Measurements from ENCODE around the gene ANKAR. TPM values are rescaled to one million over a fixed set of nuclear protein-coding genes. Genes with fewer than 3 reads are reported as not detected.

Gene ANKAR
- 10 to 100 TPM in 3 of 5 experiments, 1 to 10 TPM in 2; 4.3 to 17.9 (median 10.3) TPM for total RNA-seq
- 1 to 10 TPM; 3.2 to 6.9 TPM for polyA plus RNA-seq
- total RNA-seq: 12.2 reads per million, percentile 40 among the genes with 10 or more reads in this experiment

GRCh38 chr2:189674374-189675112 is at the start of gene ANKAR:
TSS of gene ANKAR (plus strand) at chr2:189674670. CDS start at chr2:189676491, 1,821 bp downstream.
- ChIA-PET CTCF (interaction anchor here (0.7 to 4.4 kb wide), 13 partner anchors 10 to 89 kb away, joined by 3 to 47 read pairs (median 4); partner anchors contain the start of genes ASNSD1 and OSGEPL1), POLR2A (interaction anchor here (0.6 to 4.3 kb wide), 10 partner anchors 8 to 100 kb away, joined by 3 to 61 read pairs (median 5); partner anchors contain the start of genes ASNSD1, OSGEPL1 and SLC40A1)
- DNase-seq: peak; percentile 71 to 88 (median 84)

GRCh38 chr2:189625636-189626035 is 48.8 kb upstream of the ANKAR start:
- ChIA-PET CTCF (interaction anchor here (0.5 kb wide), 1 partner anchor 84 kb away, joined by 4 read pairs; no protein-coding TSS in a partner anchor), POLR2A (no interaction called here)
- Mint-ChIP-seq H3K36me3 (no peaks in the 10 kb centered on the region), H3K4me3 (peak overlapping the region in 2 of 10 donors; percentile 19 to 42), H3K27ac (peak overlapping the region in 3 of 9 donors; percentile 17 to 78 (median 38)), H3K4me1 (peaks cover 6 to 32% (median 27%) of the 10 kb centered on the region in 7 donors), H3K27me3 (no peaks in the 10 kb centered on the region), H3K9me3 (no peaks in the 10 kb centered on the region)
- H3K4me1 ChIP-seq (ENCODE audit: control insufficient read depth in 2 of 2, insufficient read depth in 2 of 2, low read length in 2 of 2): peaks cover 0 to 9% of the 10 kb centered on the region in 2 donors
- no peak overlapping the region for H3K4me3 ChIP-seq (ENCODE audit: low read length)
- no peaks in the 10 kb centered on the region for H3K36me3 ChIP-seq (ENCODE audit: control insufficient read depth in 2 of 3, insufficient read depth in 3 of 3, low read length in 3 of 3)
- no peak for ATAC-seq
- no peaks in the 10 kb centered on the region for H3K9me3 ChIP-seq (ENCODE audit: control insufficient read depth in 2 of 3, low read length in 3 of 3)
- no peak overlapping the region for H3K27ac ChIP-seq (ENCODE audit: low read depth, low read length)
- no peak for DNase-seq
- no peaks in the 10 kb centered on the region for H3K27me3 ChIP-seq (ENCODE audit: control insufficient read depth in 2 of 2, insufficient read depth in 2 of 2, low read length in 2 of 2)
- intact Hi-C loops (cut with micrococcal nuclease): no loop called here

More at GRCh38 chr2:189674374-189675112, at the start of gene ANKAR:
- peak; percentile 98 for ATAC-seq
- peaks cover 4 to 44% (median 27%) of the 10 kb centered on the region in 5 donors for H3K36me3 Mint-ChIP-seq
- Histone ChIP-seq H3K4me3 (ENCODE audit: low read length) (peak within 1 kb of the TSS; percentile 62), H3K36me3 (ENCODE audit: control insufficient read depth in 2 of 3, insufficient read depth in 3 of 3, low read length in 3 of 3) (no peaks in the 10 kb centered on the region), H3K9me3 (ENCODE audit: control insufficient read depth in 2 of 3, low read length in 3 of 3) (no peaks in the 10 kb centered on the region), H3K27me3 (ENCODE audit: control insufficient read depth in 2 of 2, insufficient read depth in 2 of 2, low read length in 2 of 2) (no peaks in the 10 kb centered on the region), H3K27ac (ENCODE audit: low read depth, low read length) (peak within 1 kb of the TSS; percentile 86), H3K4me1 (ENCODE audit: control insufficient read depth in 2 of 2, insufficient read depth in 2 of 2, low read length in 2 of 2) (peaks cover 9 to 12% of the 10 kb centered on the region in 2 donors)
- H3K27me3 Mint-ChIP-seq: no peaks in the 10 kb centered on the region
- intact Hi-C loops (cut with micrococcal nuclease): loop anchor here (1.0 to 10.0 kb wide), 10 partner anchors 12 to 2000 kb away; partner anchors contain the start of genes ASNSD1 (in 2 of the 2), ORMDL1 (in 2 of the 2), OSGEPL1 (in 2 of the 2) and PMS1 (in 2 of the 2)
- H3K4me1 Mint-ChIP-seq: peaks cover 17 to 49% (median 40%) of the 10 kb centered on the region in 7 donors
- peaks cover 0 to 16% (median 7%) of the 10 kb centered on the region in 11 donors for H3K9me3 Mint-ChIP-seq
- peak within 1 kb of the TSS; percentile 88 to 96 (median 95) for H3K4me3 Mint-ChIP-seq
- H3K27ac Mint-ChIP-seq: peak within 1 kb of the TSS; percentile 96 to 99 (median 97)

GRCh38 chr2:189627789-189628188 is 46.7 kb upstream of the ANKAR start:
- POLR2A ChIA-PET: no interaction called here
- Mint-ChIP-seq H3K36me3 (no peaks in the 10 kb centered on the region), H3K9me3 (no peaks in the 10 kb centered on the region), H3K4me3 (no peak overlapping the region), H3K27ac (no peak overlapping the region), H3K4me1 (peaks cover 6 to 34% (median 27%) of the 10 kb centered on the region in 7 donors), H3K27me3 (no peaks in the 10 kb centered on the region)
- no peaks in the 10 kb centered on the region for H3K27me3 ChIP-seq (ENCODE audit: control insufficient read depth in 2 of 2, insufficient read depth in 2 of 2, low read length in 2 of 2)
- H3K9me3 ChIP-seq (ENCODE audit: control insufficient read depth in 2 of 3, low read length in 3 of 3): no peaks in the 10 kb centered on the region
- intact Hi-C loops (cut with micrococcal nuclease): no loop called here
- H3K27ac ChIP-seq (ENCODE audit: low read depth, low read length): no peak overlapping the region
- no peaks in the 10 kb centered on the region for H3K36me3 ChIP-seq (ENCODE audit: control insufficient read depth in 2 of 3, insufficient read depth in 3 of 3, low read length in 3 of 3)
- CTCF ChIA-PET: no interaction called here
- ATAC-seq (no peak), DNase-seq (no peak)
- H3K4me3 ChIP-seq (ENCODE audit: low read length): no peak overlapping the region
- H3K4me1 ChIP-seq (ENCODE audit: control insufficient read depth in 2 of 2, insufficient read depth in 2 of 2, low read length in 2 of 2): peaks cover 0 to 9% of the 10 kb centered on the region in 2 donors

- Mint-ChIP-seq H3K4me1 (peaks cover 6 to 41% (median 28%) of the 10 kb centered on the region in 7 donors), H3K36me3 (no peaks in the 10 kb centered on the region), H3K27ac (no peak overlapping the region), H3K4me3 (no peak overlapping the region), H3K27me3 (no peaks in the 10 kb centered on the region), H3K9me3 (no peaks in the 10 kb centered on the region)
- Histone ChIP-seq H3K4me1 (ENCODE audit: control insufficient read depth in 2 of 2, insufficient read depth in 2 of 2, low read length in 2 of 2) (peaks cover 0 to 9% of the 10 kb centered on the region in 2 donors), H3K4me3 (ENCODE audit: low read length) (no peak overlapping the region), H3K36me3 (ENCODE audit: control insufficient read depth in 2 of 3, insufficient read depth in 3 of 3, low read length in 3 of 3) (no peaks in the 10 kb centered on the region), H3K9me3 (ENCODE audit: control insufficient read depth in 2 of 3, low read length in 3 of 3) (no peaks in the 10 kb centered on the region), H3K27me3 (ENCODE audit: control insufficient read depth in 2 of 2, insufficient read depth in 2 of 2, low read length in 2 of 2) (no peaks in the 10 kb centered on the region), H3K27ac (ENCODE audit: low read depth, low read length) (no peak overlapping the region)
- POLR2A ChIA-PET: interaction anchor here (0.6 to 1.4 kb wide), 2 partner anchors 30 to 163 kb away, joined by 3 read pairs; no protein-coding TSS in a partner anchor
- DNase-seq (no peak), ATAC-seq (no peak)
- intact Hi-C loops (cut with micrococcal nuclease): no loop called here
- CTCF ChIA-PET: interaction anchor here (1.1 to 1.5 kb wide), 2 partner anchors 30 to 217 kb away, joined by 3 to 5 read pairs; no protein-coding TSS in a partner anchor
These were observed 45.5 kb upstream of the ANKAR start for GRCh38 chr2:189628817-189629530.

- Mint-ChIP-seq H3K36me3 (no peaks in the 10 kb centered on the region), H3K4me3 (no peak overlapping the region), H3K27me3 (no peaks in the 10 kb centered on the region), H3K27ac (no peak overlapping the region), H3K9me3 (no peaks in the 10 kb centered on the region), H3K4me1 (peaks cover 1 to 35% (median 23%) of the 10 kb centered on the region in 7 donors)
- ATAC-seq: no peak
- Histone ChIP-seq H3K9me3 (ENCODE audit: control insufficient read depth in 2 of 3, low read length in 3 of 3) (no peaks in the 10 kb centered on the region), H3K27ac (ENCODE audit: low read depth, low read length) (no peak overlapping the region), H3K4me3 (ENCODE audit: low read length) (no peak overlapping the region), H3K4me1 (ENCODE audit: control insufficient read depth in 2 of 2, insufficient read depth in 2 of 2, low read length in 2 of 2) (peaks cover 0 to 9% of the 10 kb centered on the region in 2 donors), H3K27me3 (ENCODE audit: control insufficient read depth in 2 of 2, insufficient read depth in 2 of 2, low read length in 2 of 2) (no peaks in the 10 kb centered on the region), H3K36me3 (ENCODE audit: control insufficient read depth in 2 of 3, insufficient read depth in 3 of 3, low read length in 3 of 3) (no peaks in the 10 kb centered on the region)
- DNase-seq: no peak
- ChIA-PET CTCF (interaction anchor here (0.5 to 1.5 kb wide), 3 partner anchors 29 to 218 kb away, joined by 3 to 5 read pairs (median 3); no protein-coding TSS in a partner anchor), POLR2A (interaction anchor here (1.4 kb wide), 1 partner anchor 29 kb away, joined by 3 read pairs; no protein-coding TSS in a partner anchor)
- intact Hi-C loops (cut with micrococcal nuclease): no loop called here
These were observed 44.7 kb upstream of the ANKAR start for GRCh38 chr2:189629531-189630453.

Measured in naive thymus-derived CD4-positive, alpha-beta T cell (primary cell).